ENCODE measurements around the gene CELF4. TPM values are rescaled to one million over a fixed set of nuclear protein-coding genes. Genes with fewer than 3 reads are reported as not detected.

CELF4 gene
- polyA plus RNA-seq, 4 donors: 1.9 to 4.9 (median 3.0) TPM

DNA sequence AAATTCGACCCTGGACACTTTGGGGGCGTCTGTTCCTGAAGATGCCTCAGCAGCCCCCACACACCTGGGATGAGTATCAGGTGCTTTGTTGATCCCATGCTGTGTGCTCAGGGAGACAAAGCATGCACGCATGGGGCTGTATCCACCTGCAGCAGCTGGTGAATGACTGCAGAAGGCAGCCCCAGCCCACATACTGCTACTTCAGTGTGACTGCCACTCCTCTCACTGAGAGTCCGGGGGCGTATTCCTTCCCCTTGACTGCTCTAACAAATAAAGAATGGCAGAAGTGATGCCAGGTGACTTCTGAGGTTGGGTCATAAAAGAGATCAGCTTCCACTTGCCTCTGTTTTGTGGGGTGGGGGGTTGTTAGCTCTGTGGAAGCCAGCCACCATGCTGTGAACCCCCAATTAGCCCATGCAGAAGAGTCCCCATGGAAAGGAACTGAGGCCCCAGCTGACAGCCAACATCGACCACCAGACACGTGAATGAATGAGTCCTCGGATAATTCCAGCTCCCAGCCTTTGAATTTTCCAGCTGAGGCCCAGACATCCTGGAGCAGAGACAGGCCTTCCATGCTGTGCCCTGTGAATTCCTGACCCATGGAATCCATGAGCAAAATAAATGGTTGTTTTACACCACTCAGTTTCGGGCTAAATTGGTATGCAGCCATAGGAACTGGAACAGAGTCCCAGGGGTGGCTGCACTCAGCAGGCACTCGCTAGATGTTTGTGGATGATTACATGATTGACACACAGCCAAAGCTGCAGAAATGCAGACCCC lies 289.3 kb downstream of the CELF4 start:
- no peak for DNase-seq (ENCODE audit: low read depth in 4 of 4, low spot score in 2 of 4)

DNA sequence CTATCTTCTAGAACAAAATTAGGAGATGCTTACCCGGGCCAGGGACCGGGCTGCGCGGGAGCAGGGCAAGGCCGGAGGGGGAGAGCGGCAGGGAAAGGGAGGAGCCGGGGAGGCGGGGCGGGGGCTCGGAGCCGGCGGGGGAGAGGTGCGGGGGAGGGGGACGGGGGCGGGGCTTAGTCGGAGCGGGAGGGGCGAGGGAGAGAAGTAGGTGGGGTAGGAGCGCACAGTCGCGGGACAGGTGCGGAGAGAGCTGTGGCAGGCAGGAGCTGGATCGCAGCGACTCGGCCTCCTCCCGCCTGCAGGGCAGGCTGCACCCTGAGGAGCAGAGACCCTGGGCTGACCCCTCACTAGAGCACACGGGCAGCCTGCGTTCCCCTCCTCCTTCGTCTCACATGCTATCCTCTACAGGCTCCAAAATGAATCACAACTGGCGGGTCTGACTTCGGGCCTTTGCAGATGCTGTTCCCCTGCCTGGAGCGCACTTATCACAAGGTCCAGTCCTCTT lies 290.3 kb downstream of the CELF4 start:
- DNase-seq (ENCODE audit: low read depth in 4 of 4, low spot score in 2 of 4): no peak

DNA sequence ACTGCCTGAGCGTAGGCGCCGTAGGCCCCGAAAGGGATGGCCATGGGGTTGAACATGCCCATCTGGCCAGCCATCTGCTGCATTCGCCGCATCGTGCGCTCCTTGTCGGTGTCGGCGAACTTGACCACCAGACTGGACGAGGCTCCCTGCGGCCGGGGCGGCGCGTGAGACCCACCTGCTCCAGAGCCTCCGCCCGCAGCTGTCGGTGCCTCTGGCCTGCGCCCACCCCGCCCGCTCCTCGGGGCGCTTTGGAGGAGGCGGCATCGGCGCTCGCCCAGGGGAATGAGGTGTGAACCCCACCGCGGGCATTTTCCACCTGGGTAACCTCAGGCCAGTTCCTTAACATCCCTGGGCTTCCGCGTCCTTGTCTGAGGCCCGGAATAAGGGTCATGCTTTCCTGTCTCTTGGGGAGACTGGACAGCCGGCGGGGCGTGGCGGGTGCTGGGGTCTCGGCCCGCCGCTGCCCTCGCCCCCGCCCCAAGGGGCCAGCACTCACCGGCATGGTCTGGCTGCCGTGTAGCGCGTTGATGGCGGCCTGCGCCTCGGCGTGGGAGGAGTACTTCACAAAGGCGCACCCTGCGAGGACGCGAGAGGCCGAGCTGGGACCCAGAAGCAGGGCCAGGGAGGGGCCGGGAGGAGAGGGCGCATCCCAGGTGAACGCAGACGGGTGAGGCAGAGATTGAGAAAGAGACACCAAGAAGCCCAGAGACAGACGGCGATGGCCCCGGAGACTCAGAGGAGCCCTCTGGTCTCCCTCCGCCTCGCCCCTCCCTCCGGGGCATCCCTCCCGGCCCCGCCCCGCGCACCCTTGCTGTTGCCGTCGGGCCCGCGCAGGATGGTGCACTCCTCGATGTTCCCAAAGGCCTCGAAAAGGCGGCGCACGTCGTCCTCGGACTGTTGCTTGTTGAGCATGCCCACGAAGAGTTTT lies 291.0 kb downstream of the CELF4 start:
- no peak for DNase-seq (ENCODE audit: low read depth in 4 of 4, low spot score in 2 of 4)

DNA sequence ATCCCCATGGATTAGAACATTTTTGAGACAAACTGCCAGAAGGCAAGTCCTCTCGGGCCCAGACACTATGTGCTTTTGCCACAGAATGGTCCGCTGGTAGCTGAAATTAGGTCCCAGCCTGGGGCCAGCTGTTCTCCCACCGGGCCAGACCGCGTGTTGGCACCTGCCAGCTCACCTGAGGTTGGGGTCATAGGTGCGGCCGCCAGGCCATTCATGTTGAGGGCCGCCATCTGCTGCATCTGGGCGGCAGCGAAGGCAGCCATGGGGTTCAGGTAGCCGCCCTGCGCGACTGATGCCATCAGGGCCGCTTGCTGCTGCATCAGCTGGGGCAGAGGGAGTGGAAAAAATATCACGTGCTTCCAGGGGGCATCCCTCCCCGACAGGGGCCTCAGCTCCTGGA lies 292.8 kb downstream of the CELF4 start:
- no peak for DNase-seq (ENCODE audit: low read depth in 4 of 4, low spot score in 2 of 4)

DNA sequence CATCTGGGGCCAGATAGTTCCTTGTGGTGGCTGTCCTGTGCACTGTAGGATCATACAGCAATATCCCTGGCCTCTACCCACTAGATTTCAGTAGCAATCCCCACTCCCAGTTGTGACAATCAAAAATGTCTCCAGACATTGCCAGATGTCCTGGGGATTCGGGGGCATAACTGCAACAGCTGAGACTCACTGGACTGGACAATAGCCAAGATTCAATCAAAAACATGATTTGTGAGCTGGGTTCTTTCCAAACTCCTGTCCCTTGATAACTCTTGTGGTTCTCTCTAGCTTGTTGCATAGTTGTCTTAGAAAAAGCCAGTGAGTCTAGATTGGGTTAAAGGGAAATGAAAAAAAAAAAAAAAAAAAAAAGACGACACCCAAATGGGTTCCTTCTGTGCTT lies 293.4 kb downstream of the CELF4 start:
- DNase-seq (ENCODE audit: low read depth in 4 of 4, low spot score in 2 of 4): no peak

DNA sequence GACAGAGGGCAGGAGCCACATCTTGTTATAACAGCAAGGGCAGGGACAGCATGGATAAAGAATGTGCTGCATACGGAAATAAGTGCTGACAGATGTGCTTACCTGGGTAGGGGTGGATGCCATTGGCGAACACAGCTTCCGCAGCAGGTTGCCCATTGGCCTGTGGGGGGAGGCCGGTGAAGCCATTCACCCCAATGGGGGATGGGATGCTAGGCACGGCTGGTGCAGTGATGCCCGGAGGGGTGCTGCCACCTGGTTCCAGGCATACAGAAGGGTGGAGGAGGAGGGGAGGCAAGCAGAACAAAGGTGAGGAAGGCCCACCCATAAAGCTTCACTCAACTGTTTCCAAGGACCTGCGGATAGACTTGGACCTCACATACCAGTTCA lies 294.9 kb downstream of the CELF4 start:
- DNase-seq (ENCODE audit: low read depth in 4 of 4, low spot score in 2 of 4): no peak

DNA sequence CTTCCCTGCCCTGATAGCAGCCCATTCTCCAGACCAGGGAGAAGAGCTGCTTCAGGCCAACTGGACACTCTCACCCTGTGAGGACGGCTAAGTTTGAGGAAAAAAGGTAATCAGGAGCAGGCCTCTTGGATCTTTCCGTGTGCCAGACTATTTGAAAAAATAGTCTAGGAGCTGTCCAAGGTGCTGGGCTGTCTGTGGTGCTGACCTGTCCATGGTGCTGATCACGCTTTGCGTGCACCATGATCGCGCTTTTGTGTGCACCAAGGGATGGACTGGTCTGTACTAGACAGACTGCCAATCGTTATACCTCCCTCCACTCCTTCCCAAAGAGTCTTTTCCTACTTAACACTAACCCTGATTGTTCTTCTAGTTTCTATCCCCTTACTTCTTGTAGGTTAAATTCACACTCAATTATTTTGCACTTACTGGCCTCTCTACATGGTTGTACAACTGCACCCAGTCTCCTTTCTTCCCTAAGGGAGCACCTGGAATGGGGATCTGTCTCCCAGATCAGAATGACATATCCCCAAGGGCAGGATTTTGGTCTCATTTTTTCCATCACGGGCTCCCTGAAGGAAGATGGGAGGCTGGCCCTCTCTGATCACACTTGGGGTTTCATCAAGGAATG lies 295.4 kb downstream of the CELF4 start:
- DNase-seq (ENCODE audit: low read depth in 4 of 4, low spot score in 2 of 4): peak; percentile 50 to 75 (median 70)

DNA sequence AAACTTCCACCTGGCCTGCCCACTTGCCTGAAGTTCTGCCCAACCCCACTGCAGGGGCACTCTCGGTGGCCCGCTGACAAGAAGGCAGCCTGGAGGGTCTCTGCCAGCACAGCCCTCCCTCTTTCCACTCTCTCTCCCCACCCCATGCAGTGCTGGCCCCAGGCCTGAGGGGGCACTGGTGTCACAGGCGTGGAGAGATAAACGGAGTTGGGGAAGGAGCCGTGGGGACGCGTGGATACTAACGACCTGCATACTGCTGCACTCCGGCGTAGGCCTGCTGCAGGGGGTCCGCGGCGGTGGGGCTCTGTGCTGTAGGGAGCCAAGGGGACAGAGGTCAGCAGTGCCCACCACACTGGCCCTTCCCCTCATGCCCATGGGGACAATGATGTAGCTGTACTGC lies 299.3 kb downstream of the CELF4 start:
- DNase-seq (ENCODE audit: low read depth in 4 of 4, low spot score in 2 of 4): no peak

DNA sequence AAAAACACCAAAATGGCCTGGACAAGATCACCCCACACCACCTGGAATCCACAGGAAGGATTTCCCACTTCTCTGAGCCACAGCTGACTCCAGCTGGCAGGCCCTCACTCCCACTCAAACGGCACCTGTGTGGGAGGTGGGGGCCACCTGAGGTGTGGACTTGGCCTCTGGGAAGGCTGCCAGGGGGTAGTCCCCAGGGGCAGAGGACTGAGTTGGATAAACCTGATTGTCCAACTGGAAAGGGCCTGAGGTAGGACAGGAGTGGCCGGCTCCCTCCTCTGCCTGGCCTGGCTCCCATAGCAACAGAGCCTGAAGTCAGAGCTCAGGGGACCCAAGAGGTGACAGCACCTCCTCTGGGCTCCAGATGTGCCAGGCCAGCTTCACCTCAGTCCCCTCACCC lies 300.2 kb downstream of the CELF4 start:
- DNase-seq (ENCODE audit: low read depth in 4 of 4, low spot score in 2 of 4): no peak

DNA sequence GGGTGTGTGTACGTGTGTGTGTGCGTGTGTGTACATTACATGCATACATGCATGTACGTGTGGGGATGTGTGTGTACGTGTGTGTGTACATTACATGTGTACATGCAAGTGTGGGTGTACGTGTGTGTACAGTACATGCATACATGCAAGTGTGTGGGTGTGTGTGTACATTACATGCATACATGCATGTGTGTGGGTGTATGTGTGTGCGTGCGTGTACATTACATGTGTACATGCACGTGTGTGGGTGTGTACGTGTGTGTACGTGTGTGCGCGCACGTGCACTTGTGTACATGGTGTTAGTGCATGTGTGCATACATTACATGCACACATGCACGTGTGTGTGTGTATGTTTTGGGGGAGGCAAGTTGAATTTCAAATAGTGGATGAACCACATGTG lies 300.6 kb downstream of the CELF4 start:
- DNase-seq (ENCODE audit: low read depth in 4 of 4, low spot score in 2 of 4): no peak

DNA sequence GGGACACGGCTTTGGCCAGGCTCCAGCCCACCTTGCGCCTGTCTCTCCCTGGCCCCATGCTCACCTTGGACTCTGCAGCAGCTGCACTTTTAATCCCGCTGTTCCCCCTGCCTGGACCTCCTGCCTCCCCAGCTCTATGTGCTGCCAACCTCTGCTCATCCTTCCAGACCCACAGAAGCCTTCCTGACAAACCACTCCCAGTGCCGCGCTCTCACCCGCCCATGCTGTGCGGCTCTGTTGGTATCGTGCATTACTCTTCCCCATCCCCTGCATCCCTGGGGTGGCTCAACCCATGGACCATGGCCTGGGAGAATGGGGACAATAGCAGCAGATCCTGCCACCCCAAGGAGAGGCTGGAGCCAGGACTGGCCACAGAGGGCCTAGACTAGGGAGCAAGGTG lies 303.6 kb downstream of the CELF4 start:
- DNase-seq (ENCODE audit: low read depth in 4 of 4, low spot score in 2 of 4): no peak

DNA sequence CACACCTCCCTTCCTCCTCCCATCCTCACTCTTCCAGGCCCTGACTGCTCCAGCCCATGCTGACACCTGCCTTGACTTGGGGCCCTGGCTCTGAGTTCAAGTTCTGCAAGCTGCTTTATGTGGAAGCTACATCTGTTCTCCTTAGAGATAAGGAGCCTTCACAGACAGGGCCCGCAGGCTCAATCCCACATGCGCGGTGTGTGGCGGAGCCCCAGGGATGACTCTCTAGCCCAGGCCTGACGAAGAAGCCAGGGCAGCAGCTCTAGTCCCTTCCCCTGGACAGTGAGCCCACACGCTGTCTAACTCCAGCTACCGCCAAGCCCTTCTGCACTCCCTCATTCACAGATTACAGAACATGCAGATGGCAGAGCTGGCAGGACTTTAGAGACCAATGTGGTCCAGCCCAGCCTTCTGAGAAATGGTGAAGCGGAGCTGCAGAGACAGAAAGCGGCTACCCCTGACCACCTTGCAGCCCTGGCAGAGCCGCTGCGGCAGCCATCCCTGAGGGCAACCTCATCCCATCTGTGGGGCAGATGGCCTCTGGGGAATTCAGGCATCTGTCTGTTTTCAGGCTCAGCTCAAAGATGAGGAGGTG lies 304.3 kb downstream of the CELF4 start:
- no peak for DNase-seq (ENCODE audit: low read depth in 4 of 4, low spot score in 2 of 4)

DNA sequence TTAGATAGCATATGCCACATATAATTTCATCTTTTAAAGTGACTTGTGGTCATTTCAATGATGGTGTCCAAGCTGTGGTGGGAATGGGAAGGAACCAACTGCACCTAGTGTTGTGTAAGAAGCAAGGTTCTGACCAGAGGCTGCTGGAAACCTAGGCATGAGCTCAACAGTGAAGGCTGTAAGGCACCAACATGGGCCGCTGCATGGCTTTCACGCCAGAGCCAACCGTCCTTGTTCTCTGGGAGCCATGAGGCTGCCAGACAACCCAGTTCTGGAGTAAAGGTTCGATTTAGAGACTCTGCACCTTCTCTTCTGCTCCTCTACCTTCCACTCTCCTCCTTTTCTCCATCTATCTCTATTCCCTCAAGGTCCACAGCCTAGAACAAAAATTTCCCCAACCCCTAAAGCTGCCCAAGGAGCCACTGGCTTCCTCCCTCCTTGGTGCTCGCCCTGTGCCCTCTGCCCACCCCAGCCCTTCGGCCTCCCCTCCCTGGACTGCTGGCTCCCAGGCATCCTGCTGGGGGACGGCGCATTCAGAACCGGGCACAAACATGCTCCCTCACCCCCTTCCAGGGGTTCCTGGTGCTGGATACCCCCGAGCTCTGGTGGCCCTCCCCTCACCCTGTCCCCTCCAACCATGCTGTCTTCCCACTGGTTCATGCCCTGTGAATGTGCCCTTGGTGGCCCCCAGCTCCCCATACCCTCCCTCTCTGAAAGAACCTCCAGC lies 305.1 kb downstream of the CELF4 start:
- no peak for DNase-seq (ENCODE audit: low read depth in 4 of 4, low spot score in 2 of 4)

DNA sequence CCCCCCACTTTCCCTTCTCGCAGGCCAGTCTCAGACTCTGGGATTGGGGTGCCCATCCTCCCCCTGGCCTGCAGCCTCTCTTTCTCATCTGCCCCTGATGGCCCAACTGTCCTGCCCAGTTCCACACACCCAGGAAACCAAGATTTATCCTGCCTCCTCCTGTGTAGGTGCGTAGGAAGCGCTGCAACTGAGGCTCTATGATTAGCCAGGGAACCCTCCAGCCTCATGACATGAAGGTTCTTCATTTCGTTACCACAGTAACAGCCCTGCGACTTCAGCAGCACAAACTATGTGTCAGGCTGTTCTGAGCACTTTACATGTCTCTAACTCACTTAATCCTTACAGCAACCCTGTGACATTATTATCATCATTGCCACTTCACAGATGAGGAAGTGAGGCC lies 305.9 kb downstream of the CELF4 start:
- no peak for DNase-seq (ENCODE audit: low read depth in 4 of 4, low spot score in 2 of 4)

DNA sequence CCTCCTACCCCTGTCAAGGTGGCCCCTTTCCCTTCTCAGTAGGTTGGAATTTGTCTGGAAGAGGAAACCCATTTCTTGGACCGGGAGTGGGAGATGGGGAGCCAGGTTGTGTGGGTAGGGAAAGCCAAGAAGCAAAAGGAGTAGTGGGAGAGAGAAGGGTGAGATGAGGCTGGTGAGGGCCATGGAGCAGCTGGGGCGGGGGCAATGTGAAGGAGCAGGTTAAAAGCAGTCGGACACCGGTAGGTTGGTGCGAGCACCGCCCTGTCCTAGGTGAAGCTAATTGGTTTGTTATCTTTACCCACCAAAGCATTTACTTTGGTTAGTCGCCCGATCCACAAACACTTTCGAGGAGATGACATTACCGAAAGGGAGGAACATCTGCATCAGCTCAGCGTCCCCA lies 306.8 kb downstream of the CELF4 start:
- no peak for DNase-seq (ENCODE audit: low read depth in 4 of 4, low spot score in 2 of 4)

DNA sequence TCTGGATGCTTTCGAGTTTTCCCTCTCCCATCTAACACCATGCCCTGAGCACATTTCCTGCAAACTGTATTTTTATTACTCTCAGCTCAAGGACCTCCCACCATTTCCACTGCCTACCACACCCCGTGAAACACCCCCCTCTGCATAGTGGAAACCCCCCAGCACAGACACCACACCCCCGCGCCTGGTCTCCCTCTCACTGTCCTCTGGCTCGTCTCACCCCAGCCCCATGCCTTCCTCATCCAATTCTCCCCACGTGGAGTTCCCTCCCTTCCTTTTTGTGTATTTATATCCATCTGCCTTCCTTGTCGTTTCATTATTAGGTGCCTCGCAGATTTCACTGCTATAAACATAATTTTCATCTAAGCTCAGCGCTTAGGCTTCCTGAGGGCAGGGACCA lies 307.5 kb downstream of the CELF4 start:
- DNase-seq (ENCODE audit: low read depth in 4 of 4, low spot score in 2 of 4): no peak

DNA sequence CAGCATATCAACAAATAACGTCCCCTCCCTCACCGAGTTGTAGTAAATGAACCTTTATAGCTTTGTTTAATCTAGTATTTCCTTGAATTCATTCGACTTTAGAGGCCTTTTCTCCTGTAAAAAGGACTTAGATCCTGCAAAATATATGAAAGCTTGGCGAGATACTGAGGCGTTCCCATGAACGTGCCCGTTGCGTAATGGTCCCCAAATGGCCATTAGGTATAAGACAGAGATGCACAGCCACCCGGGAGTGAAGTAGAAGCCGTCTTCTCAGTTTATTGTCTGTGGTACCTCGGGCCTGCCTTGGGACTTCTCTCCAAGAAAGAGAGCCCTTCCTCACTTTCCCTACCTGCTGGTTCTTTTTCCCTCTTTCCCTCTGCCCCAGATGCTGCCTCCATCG lies 310.6 kb downstream of the CELF4 start:
- no peak for DNase-seq (ENCODE audit: low read depth in 4 of 4, low spot score in 2 of 4)

DNA sequence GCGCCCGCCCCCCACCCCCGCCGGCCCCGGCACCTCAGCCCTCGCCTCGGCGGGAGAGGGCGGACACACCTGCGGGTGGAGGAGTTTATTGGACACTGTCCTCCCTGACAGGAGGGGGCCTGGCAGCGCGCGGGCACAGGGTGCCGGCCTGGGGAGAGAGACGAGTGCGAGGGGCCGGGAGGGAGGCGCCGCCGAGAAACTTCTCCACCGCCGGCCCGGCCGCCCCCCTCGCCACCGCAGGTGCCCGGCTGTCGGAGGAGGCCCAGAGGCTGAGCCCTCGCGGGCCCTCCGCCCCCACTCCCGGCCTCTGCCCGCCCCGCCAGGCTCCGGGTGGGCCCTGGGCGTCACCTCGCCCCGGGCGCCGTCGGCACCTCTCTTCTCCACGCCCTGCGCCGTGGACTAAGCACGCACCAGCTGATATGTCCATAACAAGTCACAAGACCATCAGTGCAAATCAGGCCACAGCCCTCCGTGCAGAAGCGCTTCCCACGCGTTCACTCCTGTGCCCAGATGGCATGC lies 311.3 kb downstream of the CELF4 start:
- no peak for DNase-seq (ENCODE audit: low read depth in 4 of 4, low spot score in 2 of 4)

DNA sequence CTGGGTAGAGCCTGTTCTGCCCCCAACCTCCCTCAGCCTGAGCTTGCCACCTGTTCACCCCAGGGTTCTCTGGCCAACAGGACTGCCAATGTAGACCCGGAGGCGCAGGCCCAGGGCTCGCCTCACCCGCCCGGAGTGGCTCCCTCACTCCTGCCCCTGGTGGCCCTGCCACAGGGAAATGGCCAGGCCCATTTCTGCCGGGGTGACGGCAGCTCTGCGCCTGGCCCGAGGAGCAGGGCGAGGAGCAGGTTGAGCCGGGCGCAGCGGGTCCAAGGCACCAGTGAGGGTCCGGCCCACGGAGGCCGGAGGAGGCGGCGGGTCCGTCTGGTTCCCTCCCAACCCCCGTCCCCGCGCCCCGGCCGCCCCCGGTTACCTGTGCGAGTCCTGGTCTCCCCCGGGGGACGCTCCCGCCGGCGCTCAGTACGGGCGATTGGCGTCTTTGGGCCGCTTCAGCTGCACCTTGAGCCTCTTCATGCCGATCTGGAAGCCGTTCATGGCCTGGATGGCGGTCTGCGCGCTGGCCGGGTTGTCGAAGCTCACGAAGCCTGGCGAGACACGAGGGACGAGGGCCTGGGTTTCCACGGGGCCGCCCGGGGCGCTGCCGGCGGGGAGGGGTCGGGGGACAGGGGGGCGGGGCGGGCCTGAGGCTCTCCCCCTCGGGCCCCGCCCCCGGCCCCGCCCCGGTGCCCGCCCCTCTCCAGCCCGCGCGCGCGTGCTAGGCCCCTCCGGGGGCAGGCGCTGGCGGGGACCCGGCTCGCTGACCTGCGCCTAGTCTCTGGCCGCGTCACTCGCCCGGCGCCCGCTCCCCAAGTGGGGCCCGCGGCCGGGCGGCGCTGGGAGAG lies 312.0 kb downstream of the CELF4 start:
- no peak for DNase-seq (ENCODE audit: low read depth in 4 of 4, low spot score in 2 of 4)
